ENCODE data around the gene CENPO.
A peak's percentile ranks its signal among the peaks of the same experiment; 100 is the strongest.
"Not testable (repeated sequence)": the region's sequence is repeated elsewhere in the genome, so short reads cannot be mapped to it uniquely, and the experiment has no call there.

CENPO gene

DNA sequence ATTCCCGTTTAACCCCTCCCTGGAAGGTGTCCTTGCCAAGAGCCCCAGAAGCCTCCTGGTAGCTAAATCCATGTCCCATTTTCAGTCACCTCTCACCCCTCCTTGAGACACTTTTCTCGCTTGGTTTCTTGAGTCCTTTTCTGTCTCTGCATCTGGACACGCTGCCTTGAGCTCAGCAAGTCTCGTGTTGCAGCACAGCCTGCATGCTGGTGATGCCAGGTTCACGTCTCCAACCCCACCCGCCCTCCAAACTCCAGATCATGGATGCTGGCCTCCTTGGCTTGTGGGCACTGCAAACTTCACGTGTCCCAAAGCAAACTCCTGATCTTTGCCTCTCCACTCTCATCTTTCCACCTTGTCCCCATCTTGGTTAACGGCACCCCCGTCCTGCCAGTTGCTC lies 39.3 kb downstream of the CENPO start:
- ChIA-PET POLR2A (interaction anchor here (1.1 kb wide), 1 partner anchor 13 kb away, joined by 3 read pairs; no protein-coding TSS in a partner anchor), CTCF (no interaction called here)
- DNase-seq (ENCODE audit: extremely low spot score) = no peak
- TF ChIP-seq L3MBTL2 (conservative IDR thresholded peaks at IDR 0.05) = no peak
- no peak for TF ChIP-seq SP1 (IDR thresholded peaks at IDR 0.05)
- no peak for TF ChIP-seq TARDBP (IDR thresholded peaks at IDR 0.05)
- TF ChIP-seq FOXA1 (IDR thresholded peaks at IDR 0.05) = no peak
- TF ChIP-seq SUZ12 (IDR thresholded peaks at IDR 0.05) = no peak
- no peak for TF ChIP-seq ZNF384 (IDR thresholded peaks at IDR 0.05)
- TF ChIP-seq, protein P1, sequence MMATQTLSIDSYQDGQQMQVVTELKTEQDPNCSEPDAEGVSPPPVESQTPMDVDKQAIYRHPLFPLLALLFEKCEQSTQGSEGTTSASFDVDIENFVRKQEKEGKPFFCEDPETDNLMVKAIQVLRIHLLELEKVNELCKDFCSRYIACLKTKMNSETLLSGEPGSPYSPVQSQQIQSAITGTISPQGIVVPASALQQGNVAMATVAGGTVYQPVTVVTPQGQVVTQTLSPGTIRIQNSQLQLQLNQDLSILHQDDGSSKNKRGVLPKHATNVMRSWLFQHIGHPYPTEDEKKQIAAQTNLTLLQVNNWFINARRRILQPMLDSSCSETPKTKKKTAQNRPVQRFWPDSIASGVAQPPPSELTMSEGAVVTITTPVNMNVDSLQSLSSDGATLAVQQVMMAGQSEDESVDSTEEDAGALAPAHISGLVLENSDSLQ (IDR thresholded peaks at IDR 0.05) = no peak

DNA sequence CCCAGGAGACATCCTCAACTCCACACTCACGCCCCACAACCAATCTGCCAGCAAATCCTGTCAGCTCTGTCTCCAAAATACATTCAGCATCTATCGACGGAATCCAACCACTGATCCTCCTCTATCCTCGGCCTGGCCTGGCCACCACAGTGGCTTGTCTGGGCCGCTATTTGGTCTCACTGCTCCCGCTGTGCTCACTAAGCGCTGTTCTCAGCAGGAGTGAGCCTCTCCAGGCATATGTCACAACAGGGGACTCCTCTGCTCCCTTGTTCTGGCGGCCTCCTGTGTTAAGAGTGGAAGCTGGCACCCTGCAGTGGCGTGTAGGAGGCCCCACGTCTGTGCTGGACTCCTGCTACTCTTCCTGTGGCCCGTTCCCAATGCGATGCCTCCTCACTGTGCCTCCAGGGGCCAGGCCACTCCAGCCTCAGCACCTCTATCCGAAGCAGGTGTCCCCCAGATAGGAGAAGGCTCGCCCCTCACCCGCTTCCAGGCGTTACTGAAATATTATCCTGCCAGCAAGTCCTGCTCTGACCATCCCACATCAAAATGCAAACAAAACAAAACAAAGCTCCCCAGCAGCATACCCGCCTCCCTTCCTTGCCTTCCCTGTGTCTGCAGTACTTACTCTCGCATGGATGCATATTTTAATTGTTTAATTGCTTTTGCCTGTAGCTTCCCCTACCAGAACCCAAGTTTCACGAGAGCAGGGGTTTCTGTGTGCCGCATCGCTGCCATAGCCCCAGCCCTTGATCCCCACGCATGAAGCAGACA lies 39.9 kb downstream of the CENPO start:
- ChIA-PET CTCF (interaction anchor here (0.6 kb wide), 1 partner anchor 364 kb away, joined by 5 read pairs; no protein-coding TSS in a partner anchor), POLR2A (interaction anchor here (1.1 kb wide), 1 partner anchor 13 kb away, joined by 3 read pairs; no protein-coding TSS in a partner anchor)
- peak; percentile 48 for DNase-seq (ENCODE audit: extremely low spot score)
- TF ChIP-seq FOXA1 (IDR thresholded peaks at IDR 0.05) (no peak), HDGF (IDR thresholded peaks at IDR 0.05; ENCODE audit: borderline replicate concordance) (no peak), ELF4 (IDR thresholded peaks at IDR 0.05) (no peak), ARNT (IDR thresholded peaks at IDR 0.05) (no peak), BHLHE40 (IDR thresholded peaks at IDR 0.05; ENCODE audit: borderline replicate concordance) (no peak), ZNF384 (IDR thresholded peaks at IDR 0.05) (no peak), TARDBP (IDR thresholded peaks at IDR 0.05) (no peak), L3MBTL2 (conservative IDR thresholded peaks at IDR 0.05) (no peak), NFRKB (IDR thresholded peaks at IDR 0.05) (no peak), LEF1 (IDR thresholded peaks at IDR 0.05; ENCODE audit: borderline replicate concordance) (no peak), FOXK2 (IDR thresholded peaks at IDR 0.05) (no peak), CTBP1 (IDR thresholded peaks at IDR 0.05; ENCODE audit: borderline replicate concordance) (no peak), FOXM1 (IDR thresholded peaks at IDR 0.05; ENCODE audit: borderline replicate concordance) (no peak), SP1 (IDR thresholded peaks at IDR 0.05) (no peak), SUZ12 (IDR thresholded peaks at IDR 0.05) (no peak)
- TF ChIP-seq, protein P1 (IDR thresholded peaks at IDR 0.05) = no peak

- ChIA-PET CTCF (no interaction called here), POLR2A (no interaction called here)
- no peak for TF ChIP-seq FOXM1 (IDR thresholded peaks at IDR 0.05; ENCODE audit: borderline replicate concordance)
- TF ChIP-seq CTBP1 (IDR thresholded peaks at IDR 0.05; ENCODE audit: borderline replicate concordance) = no peak
- no peak for TF ChIP-seq ELF4 (IDR thresholded peaks at IDR 0.05)
- TF ChIP-seq BHLHE40 (IDR thresholded peaks at IDR 0.05; ENCODE audit: borderline replicate concordance) = no peak
- TF ChIP-seq NFRKB (IDR thresholded peaks at IDR 0.05) = no peak
- TF ChIP-seq FOXA1 (IDR thresholded peaks at IDR 0.05) = no peak
- no peak for TF ChIP-seq ARNT (IDR thresholded peaks at IDR 0.05)
- no peak for TF ChIP-seq L3MBTL2 (conservative IDR thresholded peaks at IDR 0.05)
- no peak for TF ChIP-seq SUZ12 (IDR thresholded peaks at IDR 0.05)
- TF ChIP-seq LEF1 (IDR thresholded peaks at IDR 0.05; ENCODE audit: borderline replicate concordance) = no peak
- TF ChIP-seq HDGF (IDR thresholded peaks at IDR 0.05; ENCODE audit: borderline replicate concordance) = no peak
- no peak for TF ChIP-seq TARDBP (IDR thresholded peaks at IDR 0.05)
- no peak for TF ChIP-seq FOXK2 (IDR thresholded peaks at IDR 0.05)
- TF ChIP-seq SP1 (IDR thresholded peaks at IDR 0.05) = no peak
- TF ChIP-seq, protein P1 (IDR thresholded peaks at IDR 0.05) = no peak
- TF ChIP-seq ZNF384 (IDR thresholded peaks at IDR 0.05) = no peak
- DNase-seq (ENCODE audit: extremely low spot score) = no peak
These were observed 40.9 kb downstream of the CENPO start for GRCh38 chr2:24833821-24834732.

DNA sequence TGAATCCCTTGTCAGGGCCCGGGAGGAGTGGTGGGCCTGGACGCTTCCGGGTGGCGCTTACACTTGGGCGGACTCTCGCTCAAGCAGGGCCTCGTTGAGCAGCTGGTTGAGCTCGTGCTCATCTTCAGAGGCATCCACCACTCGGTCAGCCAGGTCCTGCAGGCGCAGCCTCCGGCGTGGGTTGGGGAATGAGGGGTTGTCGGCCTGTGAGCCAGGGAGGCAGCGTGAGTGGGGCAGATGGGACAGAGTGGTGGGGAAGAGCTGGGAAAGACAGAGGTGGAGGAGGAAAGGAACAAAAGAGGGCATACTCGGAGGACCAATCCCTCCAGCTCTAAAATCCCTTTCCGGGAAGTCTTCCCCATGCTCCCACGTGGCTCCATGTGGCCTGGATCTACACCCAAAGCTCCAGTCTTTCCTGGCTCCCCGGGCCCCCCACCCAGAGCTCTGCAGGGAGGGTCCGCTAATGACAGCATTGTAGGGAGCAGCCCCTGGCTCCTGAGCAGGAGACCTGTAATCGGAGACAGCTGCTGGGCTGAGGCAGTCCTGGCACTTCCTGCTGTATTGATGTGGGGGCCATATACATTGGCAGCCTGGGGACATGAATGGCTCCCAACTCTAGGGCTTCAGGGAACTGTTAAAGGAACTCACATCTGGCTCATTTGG lies 41.6 kb downstream of the CENPO start:
- DNase-seq (ENCODE audit: extremely low spot score) = no peak
- TF ChIP-seq HDGF (IDR thresholded peaks at IDR 0.05; ENCODE audit: borderline replicate concordance) = no peak
- no peak for TF ChIP-seq CTBP1 (IDR thresholded peaks at IDR 0.05; ENCODE audit: borderline replicate concordance)
- no peak for TF ChIP-seq TARDBP (IDR thresholded peaks at IDR 0.05)
- TF ChIP-seq NFRKB (IDR thresholded peaks at IDR 0.05) = no peak
- TF ChIP-seq ARNT (IDR thresholded peaks at IDR 0.05) = no peak
- no peak for TF ChIP-seq SUZ12 (IDR thresholded peaks at IDR 0.05)
- no peak for TF ChIP-seq SP1 (IDR thresholded peaks at IDR 0.05)
- TF ChIP-seq LEF1 (IDR thresholded peaks at IDR 0.05; ENCODE audit: borderline replicate concordance) = no peak
- no peak for TF ChIP-seq FOXK2 (IDR thresholded peaks at IDR 0.05)
- no peak for TF ChIP-seq FOXM1 (IDR thresholded peaks at IDR 0.05; ENCODE audit: borderline replicate concordance)
- TF ChIP-seq ELF4 (IDR thresholded peaks at IDR 0.05) = no peak
- no peak for TF ChIP-seq ZNF384 (IDR thresholded peaks at IDR 0.05)
- no peak for TF ChIP-seq FOXA1 (IDR thresholded peaks at IDR 0.05)
- TF ChIP-seq, protein P1 (IDR thresholded peaks at IDR 0.05) = no peak
- TF ChIP-seq L3MBTL2 (conservative IDR thresholded peaks at IDR 0.05) = no peak
- no peak for TF ChIP-seq BHLHE40 (IDR thresholded peaks at IDR 0.05; ENCODE audit: borderline replicate concordance)

GRCh38 chr2:24835411-24835810 lies 42.2 kb downstream of the CENPO start:
- DNase-seq (ENCODE audit: extremely low spot score); POLR2A ChIA-PET: not testable (repeated sequence)
- CTCF ChIA-PET = interaction anchor here (0.6 kb wide), 1 partner anchor 105 kb away, joined by 7 read pairs; no protein-coding TSS in a partner anchor

More for the DNA sequence above, 41.6 kb downstream of the CENPO start:
- CTCF ChIA-PET = interaction anchor here (0.6 kb wide), 1 partner anchor 105 kb away, joined by 7 read pairs; no protein-coding TSS in a partner anchor
- POLR2A ChIA-PET = no interaction called here
